GM18907 (cell line): ENCODE data around the gene KLHL25.
"Not testable (repeated sequence)": the region's sequence is repeated elsewhere in the genome, so short reads cannot be mapped to it uniquely, and the experiment has no call there.

Source experiments
- ATAC-seq: cut with Tn5 transposase; IDR thresholded peaks from one replicate; pipeline ENCODE4 v1.9.1; 2021; ENCODE audit warnings: mild to moderate bottlenecking, moderate library complexity; ENCODE audit not compliant: unreplicated experiment

The KLHL25 gene

GRCh38 chr15:85794598-85795336, at the start of gene KLHL25:
TSS of gene KLHL25 (minus strand) at chr15:85794925. CDS start at chr15:85769810, 25,115 bp downstream.
- ATAC-seq = peak; percentile 99

GRCh38 chr15:85840802-85841152, 46.1 kb upstream of the KLHL25 start:
- ATAC-seq = no peak

- peak; percentile 98 for ATAC-seq
Observed at GRCh38 chr15:85840079-85840801, 45.5 kb upstream of the KLHL25 start.

- ATAC-seq = no peak
Observed at GRCh38 chr15:85839643-85840042, 44.9 kb upstream of the KLHL25 start.

GRCh38 chr15:85838655-85839054, 43.9 kb upstream of the KLHL25 start:
- ATAC-seq = no peak

GRCh38 chr15:85837881-85838280, 43.2 kb upstream of the KLHL25 start:
- ATAC-seq = no peak

- no peak for ATAC-seq
Observed at GRCh38 chr15:85837011-85837433, 42.3 kb upstream of the KLHL25 start.

- ATAC-seq = no peak
Observed at GRCh38 chr15:85834651-85835050, 39.9 kb upstream of the KLHL25 start.

GRCh38 chr15:85832394-85832793, 37.7 kb upstream of the KLHL25 start:
- no peak for ATAC-seq

- no peak for ATAC-seq
Observed at GRCh38 chr15:85831415-85832113, 36.8 kb upstream of the KLHL25 start.

- ATAC-seq = not testable (repeated sequence)
Observed at GRCh38 chr15:85829754-85830153, 35.0 kb upstream of the KLHL25 start.

GRCh38 chr15:85828874-85829273, 34.1 kb upstream of the KLHL25 start:
- ATAC-seq = no peak

- no peak for ATAC-seq
Observed at GRCh38 chr15:85828126-85828525, 33.4 kb upstream of the KLHL25 start.

GRCh38 chr15:85826756-85827515, 32.2 kb upstream of the KLHL25 start:
- ATAC-seq = no peak

- no peak for ATAC-seq
Observed at GRCh38 chr15:85825719-85826118, 31.0 kb upstream of the KLHL25 start.

- no peak for ATAC-seq
Observed at GRCh38 chr15:85825118-85825517, 30.4 kb upstream of the KLHL25 start.

GRCh38 chr15:85821545-85821944, 26.8 kb upstream of the KLHL25 start:
- no peak for ATAC-seq

- no peak for ATAC-seq
Observed at GRCh38 chr15:85819938-85820337, 25.2 kb upstream of the KLHL25 start.

- no peak for ATAC-seq
Observed at GRCh38 chr15:85813234-85813633, 18.5 kb upstream of the KLHL25 start.

GRCh38 chr15:85810075-85810474, 15.3 kb upstream of the KLHL25 start:
- no peak for ATAC-seq

- ATAC-seq = no peak
Observed at GRCh38 chr15:85805420-85805819, 10.7 kb upstream of the KLHL25 start.
